HCT116 (cell line): ENCODE measurements around the gene RBBP8NL. TPM values are rescaled to one million over a fixed set of nuclear protein-coding genes. Genes with fewer than 3 reads are reported as not detected.

ENCODE experiments used
- ATAC-seq: fragments of 200-7000 bp; cut with Tn5 transposase; 2 replicates; pipeline ENCODE4 v1.9.1; 2020; ENCODE audit warnings: mild to moderate bottlenecking, moderate library complexity
- BruUV-seq: library from RNA; stranded (reverse); fragments of 400-500 nt; replicated peaks from 2 replicates; lab custom pipeline; 2021; lab: Mats Ljungman, UMichigan
- CTCF ChIA-PET: fragments of 300-600 bp; sonication (Branson Sonifier 250); formaldehyde crosslinking; loops from one replicate; lab custom pipeline; 2021; ENCODE audit warnings: antibody characterized with exemption; lab: Charles Lee
- POLR2A ChIA-PET: fragments of 300-600, 350-600 bp; sonication (Branson Sonifier 250); formaldehyde crosslinking; loops from one replicate; lab custom pipeline; 2021; ENCODE audit warnings: antibody characterized with exemption; lab: Charles Lee
- RAD21 ChIA-PET, 2 experiments: fragments of 300-600 bp; sonication (Branson Sonifier 250); formaldehyde crosslinking; loops; one replicate each; lab custom pipeline; 2023; ENCODE audit warnings: low total read pairs in 2 of 2; ENCODE audit not compliant: uncharacterized antibody in 2 of 2, unreplicated experiment in 2 of 2, low non-redundant PET in 1 of 2; lab: Charles Lee
- DNase-seq: peaks from one replicate; pipeline ENCODE4 v3.0.0-alpha.2; 2010; ENCODE audit warnings: low read depth, low spot score
- H2AFZ ChIP-seq: fragments of 200-600 bp; shearing (Covaris generic), sonication (generic); 2 replicates; pipeline ENCODE4 v1.6.1; 2017; ENCODE audit warnings: low read depth, mixed run types, mixed read lengths, antibody characterized with exemption, low read length; ENCODE audit not compliant: poor library complexity, severe bottlenecking
- H3K27ac ChIP-seq: 2 replicates; pipeline ENCODE4 v1.5.1; 2012; ENCODE audit warnings: low read depth, low read length
- H3K27me3 ChIP-seq: fragments of 200-600 bp; sonication (generic); 2 replicates; pipeline ENCODE4 v1.6.1; 2016; ENCODE audit warnings: mixed run types, low read length, mixed read lengths; ENCODE audit not compliant: insufficient read depth
- H3K36me3 ChIP-seq, 2 experiments: fragments of 200-500 bp in 1 of 2; fragments of 200-600 bp in 1 of 2; sonication (Bioruptor generic) in 1 of 2; sonication (generic) in 1 of 2; 2 replicates each; pipeline versions ENCODE4 v1.5.1 to v1.6.1; 2014 to 2016; ENCODE audit warnings: low read length in 2 of 2, inconsistent platforms in 1 of 2, mixed read lengths in 1 of 2, mixed run types in 1 of 2; ENCODE audit not compliant: insufficient read depth in 2 of 2, control insufficient read depth in 1 of 2
- H3K4me1 ChIP-seq, 2 experiments: fragments of 200-600 bp in 1 of 2; sonication (generic) in 1 of 2; 2 replicates each; pipeline versions ENCODE4 v1.5.1 to v1.6.1; 2012 to 2017; ENCODE audit warnings: low read length in 2 of 2, inconsistent platforms in 1 of 2, mild to moderate bottlenecking in 1 of 2, mixed read lengths in 1 of 2, mixed run types in 1 of 2, moderate library complexity in 1 of 2; ENCODE audit not compliant: insufficient read depth in 2 of 2, control insufficient read depth in 1 of 2
- H3K4me2 ChIP-seq: fragments of 200-600 bp; sonication (generic); 2 replicates; pipeline ENCODE4 v1.6.1; 2017; ENCODE audit warnings: mixed run types, low read length, mixed read lengths
- H3K4me3 ChIP-seq, 2 experiments: fragments of 200-600 bp in 1 of 2; sonication (generic) in 1 of 2; replicated peaks in 1 of 2; 2 replicates each; pipeline ENCODE4 v1.5.1; 2011 to 2016; ENCODE audit warnings: low read length in 2 of 2, control low read depth in 1 of 2, low read depth in 1 of 2, mild to moderate bottlenecking in 1 of 2, mixed read lengths in 1 of 2, mixed run types in 1 of 2
- H3K79me2 ChIP-seq: fragments of 200-600 bp; sonication (generic); 2 replicates; pipeline ENCODE4 v1.6.1; 2017; ENCODE audit warnings: mild to moderate bottlenecking, mixed run types, low read length, moderate library complexity, mixed read lengths; ENCODE audit not compliant: insufficient read depth
- H3K9ac ChIP-seq: fragments of 200-600 bp; sonication (generic); 2 replicates; pipeline ENCODE4 v1.6.1; 2016; ENCODE audit warnings: low read length, mixed read lengths
- H3K9me2 ChIP-seq: fragments of 200-600 bp; sonication (generic), shearing (Covaris generic); 2 replicates; pipeline ENCODE4 v1.6.1; 2017; ENCODE audit warnings: mixed run types, mild to moderate bottlenecking, moderate library complexity; ENCODE audit not compliant: insufficient read depth
- H3K9me3 ChIP-seq, 2 experiments: fragments of 200-500 bp in 1 of 2; fragments of 200-600 bp in 1 of 2; sonication (Bioruptor generic) in 1 of 2; sonication (generic) in 1 of 2; 2 replicates each; pipeline ENCODE4 v1.6.1; 2014 to 2017; ENCODE audit warnings: low read length in 2 of 2, mixed read lengths in 2 of 2, inconsistent platforms in 1 of 2, low read depth in 1 of 2, mild to moderate bottlenecking in 1 of 2, mixed run types in 1 of 2, moderate library complexity in 1 of 2; ENCODE audit not compliant: control insufficient read depth in 1 of 2, insufficient read depth in 1 of 2
- H4K20me1 ChIP-seq: fragments of 200-600 bp; sonication (generic), shearing (Covaris generic); 2 replicates; pipeline ENCODE4 v1.6.1; 2017; ENCODE audit warnings: mixed run types, mild to moderate bottlenecking, moderate library complexity; ENCODE audit not compliant: insufficient read depth
- CTCF ChIP-seq, 3 experiments: fragments of 200-600 bp in 1 of 3; sonication (generic) in 1 of 3; IDR thresholded peaks in 2 of 3; conservative IDR thresholded peaks in 1 of 3; 2 replicates each; pipeline ENCODE4 v1.5.1; 2012 to 2017; ENCODE audit warnings: low read depth in 2 of 3, low read length in 2 of 3, antibody characterized with exemption in 1 of 3, borderline replicate concordance in 1 of 3, control low read depth in 1 of 3, mild to moderate bottlenecking in 1 of 3, mixed read lengths in 1 of 3, mixed run types in 1 of 3, moderate library complexity in 1 of 3; ENCODE audit not compliant: insufficient read depth in 1 of 3
- ELF1 ChIP-seq: IDR thresholded peaks from 2 replicates; pipeline ENCODE4 v1.6.1; 2012; ENCODE audit warnings: low read depth, borderline replicate concordance
- EZH2 ChIP-seq: fragments of 200-600 bp; sonication (generic); IDR thresholded peaks from 2 replicates; pipeline ENCODE4 v1.6.1; 2017; ENCODE audit warnings: antibody characterized with exemption, mixed run types
- POLR2A ChIP-seq: IDR thresholded peaks from 2 replicates; pipeline ENCODE4 v1.7.0; 2011; ENCODE audit warnings: borderline replicate concordance; ENCODE audit not compliant: insufficient read depth, insufficient read length; ENCODE audit errors: extremely low read depth
- POLR2AphosphoS5 ChIP-seq: IDR thresholded peaks from 2 replicates; pipeline ENCODE4 v1.6.1; 2011; ENCODE audit warnings: mild to moderate bottlenecking, low read depth, low read length, moderate library complexity
- RAD21 ChIP-seq: IDR thresholded peaks from 2 replicates; pipeline ENCODE4 v1.6.1; 2012; ENCODE audit warnings: low read depth, mild to moderate bottlenecking
- SIN3A ChIP-seq: IDR thresholded peaks from 2 replicates; pipeline ENCODE4 v1.6.1; 2012; ENCODE audit warnings: low read depth
- SRF ChIP-seq: IDR thresholded peaks from 2 replicates; pipeline ENCODE4 v1.6.1; 2012; ENCODE audit warnings: low read depth
- ZNF274 ChIP-seq: fragments of 200-500 bp; sonication (Bioruptor generic); IDR thresholded peaks from 2 replicates; pipeline ENCODE4 v1.6.1; 2014; ENCODE audit warnings: mild to moderate bottlenecking, low read depth, low read length, inconsistent platforms
- intact Hi-C: fragments of 100-400 bp; cut with micrococcal nuclease; formaldehyde crosslinking; loops from 2 replicates; pipeline ENCODE4 v1.10.0; 2022
- total RNA-seq: library from RNA; stranded (reverse); gene quantifications from one replicate; pipeline ENCODE4 v1.2.1, GENCODE V29; 2021; ENCODE audit not compliant: unreplicated experiment
- TF ChIP-seq, protein P1 (sequence below): IDR thresholded peaks from 2 replicates; pipeline ENCODE4 v1.6.1; 2012
- TF ChIP-seq, protein P2 (sequence below): IDR thresholded peaks from 2 replicates; pipeline ENCODE4 v1.6.1; 2012; ENCODE audit warnings: low read depth
- TF ChIP-seq, protein P3 (sequence below): IDR thresholded peaks from 2 replicates; pipeline ENCODE4 v1.6.1; 2012

Gene RBBP8NL
- total RNA-seq, 1 experiment from 2014 or later: 0.59 TPM

DNA sequence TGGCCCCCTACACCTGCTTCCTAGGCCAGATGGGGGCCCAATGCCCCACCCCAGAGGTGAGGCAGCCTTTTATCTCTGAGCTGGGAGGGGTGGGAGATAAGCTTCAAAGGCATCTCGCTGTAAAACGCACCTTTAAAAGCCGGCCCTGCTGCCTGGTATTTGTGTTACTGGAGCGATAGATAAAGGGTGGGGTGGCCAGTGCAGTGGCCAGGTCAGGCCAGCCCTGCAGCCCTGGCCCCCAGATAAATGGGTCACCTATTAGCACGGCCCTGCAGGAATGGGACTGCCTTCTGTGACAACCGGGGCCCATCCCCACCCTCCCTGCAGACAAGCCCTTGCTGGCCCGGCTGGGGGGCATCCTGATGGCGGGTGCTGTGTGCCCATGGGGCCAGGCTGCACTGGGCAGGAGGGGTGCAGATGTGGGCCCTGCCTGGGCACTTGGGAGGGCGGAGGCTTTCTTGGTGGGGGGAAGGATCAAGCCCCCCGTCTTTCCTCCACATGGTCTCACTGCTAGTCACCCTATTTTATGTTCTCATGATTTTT lies 3.0 kb upstream of the RBBP8NL start:
- no peaks in the 10 kb centered on the region for H3K36me3 ChIP-seq
- peaks cover 29 to 32% of the 10 kb centered on the region in 2 experiments for H3K4me1 ChIP-seq
- no peak for ATAC-seq
- intact Hi-C loops: no loop called here
- ChIA-PET CTCF (no interaction called here), POLR2A (no interaction called here), RAD21 (no interaction called here)
- BruUV-seq: no TSS peak
- H3K9ac ChIP-seq: no peak overlapping the region
- no peak overlapping the region for H3K4me3 ChIP-seq
- H3K79me2 ChIP-seq: no peaks in the 10 kb centered on the region
- no peak for TF ChIP-seq SIN3A
- no peak for TF ChIP-seq SRF
- no peak for TF ChIP-seq EZH2
- TF ChIP-seq, protein P1, sequence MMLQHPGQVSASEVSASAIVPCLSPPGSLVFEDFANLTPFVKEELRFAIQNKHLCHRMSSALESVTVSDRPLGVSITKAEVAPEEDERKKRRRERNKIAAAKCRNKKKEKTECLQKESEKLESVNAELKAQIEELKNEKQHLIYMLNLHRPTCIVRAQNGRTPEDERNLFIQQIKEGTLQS: no peak
- TF ChIP-seq POLR2AphosphoS5: no peak
- no peak for TF ChIP-seq POLR2A
- no peak for TF ChIP-seq ZNF274
- no peak for TF ChIP-seq ELF1
- TF ChIP-seq, protein P2, sequence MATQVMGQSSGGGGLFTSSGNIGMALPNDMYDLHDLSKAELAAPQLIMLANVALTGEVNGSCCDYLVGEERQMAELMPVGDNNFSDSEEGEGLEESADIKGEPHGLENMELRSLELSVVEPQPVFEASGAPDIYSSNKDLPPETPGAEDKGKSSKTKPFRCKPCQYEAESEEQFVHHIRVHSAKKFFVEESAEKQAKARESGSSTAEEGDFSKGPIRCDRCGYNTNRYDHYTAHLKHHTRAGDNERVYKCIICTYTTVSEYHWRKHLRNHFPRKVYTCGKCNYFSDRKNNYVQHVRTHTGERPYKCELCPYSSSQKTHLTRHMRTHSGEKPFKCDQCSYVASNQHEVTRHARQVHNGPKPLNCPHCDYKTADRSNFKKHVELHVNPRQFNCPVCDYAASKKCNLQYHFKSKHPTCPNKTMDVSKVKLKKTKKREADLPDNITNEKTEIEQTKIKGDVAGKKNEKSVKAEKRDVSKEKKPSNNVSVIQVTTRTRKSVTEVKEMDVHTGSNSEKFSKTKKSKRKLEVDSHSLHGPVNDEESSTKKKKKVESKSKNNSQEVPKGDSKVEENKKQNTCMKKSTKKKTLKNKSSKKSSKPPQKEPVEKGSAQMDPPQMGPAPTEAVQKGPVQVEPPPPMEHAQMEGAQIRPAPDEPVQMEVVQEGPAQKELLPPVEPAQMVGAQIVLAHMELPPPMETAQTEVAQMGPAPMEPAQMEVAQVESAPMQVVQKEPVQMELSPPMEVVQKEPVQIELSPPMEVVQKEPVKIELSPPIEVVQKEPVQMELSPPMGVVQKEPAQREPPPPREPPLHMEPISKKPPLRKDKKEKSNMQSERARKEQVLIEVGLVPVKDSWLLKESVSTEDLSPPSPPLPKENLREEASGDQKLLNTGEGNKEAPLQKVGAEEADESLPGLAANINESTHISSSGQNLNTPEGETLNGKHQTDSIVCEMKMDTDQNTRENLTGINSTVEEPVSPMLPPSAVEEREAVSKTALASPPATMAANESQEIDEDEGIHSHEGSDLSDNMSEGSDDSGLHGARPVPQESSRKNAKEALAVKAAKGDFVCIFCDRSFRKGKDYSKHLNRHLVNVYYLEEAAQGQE: no peak
- no peak for TF ChIP-seq RAD21
- TF ChIP-seq CTCF (IDR thresholded peaks at IDR 0.05 in 2 of 3, conservative IDR thresholded peaks at IDR 0.05 in 1 of 3; ENCODE audit: borderline replicate concordance in 1 of 3, insufficient read depth in 1 of 3, low read depth in 2 of 3, low read length in 2 of 3): no peak
- TF ChIP-seq, protein P3, sequence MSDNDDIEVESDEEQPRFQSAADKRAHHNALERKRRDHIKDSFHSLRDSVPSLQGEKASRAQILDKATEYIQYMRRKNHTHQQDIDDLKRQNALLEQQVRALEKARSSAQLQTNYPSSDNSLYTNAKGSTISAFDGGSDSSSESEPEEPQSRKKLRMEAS: no peak
- no peaks in the 10 kb centered on the region for H3K9me3 ChIP-seq
- H3K4me2 ChIP-seq: no peak overlapping the region
- DNase-seq: no peak
- no peaks in the 10 kb centered on the region for H4K20me1 ChIP-seq
- no peak overlapping the region for H2AFZ ChIP-seq
- H3K27ac ChIP-seq: no peak overlapping the region
- no peaks in the 10 kb centered on the region for H3K27me3 ChIP-seq
- no peaks in the 10 kb centered on the region for H3K9me2 ChIP-seq
